Suppressor macrophage (primary cell): Measurements from ENCODE around the gene IL1R1.

ENCODE experiments used
- DNase-seq, 4 experiments: peaks; one replicate each; pipeline ENCODE4 v3.0.0-alpha.2; 2020 to 2022

IL1R1 gene

GRCh38 chr2:102209474-102209873 lies 66.9 kb downstream of the IL1R1 start:
- no peak for DNase-seq

- DNase-seq, result no peak
Measured at GRCh38 chr2:102217032-102217431, 74.5 kb downstream of the IL1R1 start.

GRCh38 chr2:102224824-102225739 lies 82.5 kb downstream of the IL1R1 start:
- peak in 3 of 4 experiments; percentile 27 to 44 (median 37) for DNase-seq

- no peak for DNase-seq
Measured at GRCh38 chr2:102226171-102226570, 83.6 kb downstream of the IL1R1 start.

GRCh38 chr2:102226612-102227391 lies 84.3 kb downstream of the IL1R1 start:
- peak in 1 of 4 experiments; percentile 21 for DNase-seq

GRCh38 chr2:102229141-102229769 lies 86.7 kb downstream of the IL1R1 start:
- peak; percentile 47 to 77 (median 54) for DNase-seq
